GM19452 (cell line): ENCODE results near the gene LCE1E.

Source experiments
- ATAC-seq: cut with Tn5 transposase; IDR thresholded peaks from one replicate; pipeline ENCODE4 v1.9.1; 2021; ENCODE audit not compliant: unreplicated experiment

The LCE1E gene

GRCh38 chr1:152777510-152778137, 8.4 kb upstream of the LCE1E start:
- ATAC-seq: no peak

- ATAC-seq: no peak
Observed at GRCh38 chr1:152783095-152783494, 3.0 kb upstream of the LCE1E start.

- ATAC-seq: no peak
Observed at GRCh38 chr1:152795686-152796085, 9.6 kb downstream of the LCE1E start.

- no peak for ATAC-seq
Observed at GRCh38 chr1:152796421-152796820, 10.4 kb downstream of the LCE1E start, which contains the start of gene LCE1D. Gene LCE1D, plus strand, starts transcription at chr1:152796721. Its CDS starts 1,074 bp downstream, at chr1:152797795.

- no peak for ATAC-seq
Observed at GRCh38 chr1:152801333-152801732, 15.3 kb downstream of the LCE1E start.

GRCh38 chr1:152806576-152806975, 20.5 kb downstream of the LCE1E start, which contains the start of gene LCE1C:
Gene LCE1C, minus strand, starts transcription at chr1:152806651. Its CDS starts 1,173 bp downstream, at chr1:152805478.
- ATAC-seq: no peak

- no peak for ATAC-seq
Observed at GRCh38 chr1:152811050-152811449, 25.0 kb downstream of the LCE1E start.

DNA sequence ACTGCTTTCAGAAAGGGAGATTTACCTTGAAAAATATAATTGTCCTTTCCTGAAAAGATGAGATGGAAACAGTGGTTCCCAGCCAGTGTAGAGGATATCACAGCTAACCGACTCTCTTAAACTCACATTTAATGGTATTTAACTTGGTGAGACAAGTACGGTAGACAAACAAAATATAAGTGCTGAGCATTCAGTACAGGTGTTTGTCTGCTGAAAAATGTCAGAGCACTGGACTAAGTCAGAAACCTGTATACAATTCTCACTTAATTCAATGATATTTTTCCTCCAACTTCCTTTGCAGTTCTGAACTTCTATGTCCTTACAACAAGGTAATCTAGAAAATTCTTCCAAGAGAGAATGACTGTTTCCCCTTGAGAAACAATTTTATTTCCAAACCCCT, 25.6 kb downstream of the LCE1E start, which contains the start of gene LCE1B:
LCE1B (plus strand) TSS at position 301 of the 400 bp plus-strand sequence. CDS start 476 bp downstream, outside the sequence.
- no peak for ATAC-seq

DNA sequence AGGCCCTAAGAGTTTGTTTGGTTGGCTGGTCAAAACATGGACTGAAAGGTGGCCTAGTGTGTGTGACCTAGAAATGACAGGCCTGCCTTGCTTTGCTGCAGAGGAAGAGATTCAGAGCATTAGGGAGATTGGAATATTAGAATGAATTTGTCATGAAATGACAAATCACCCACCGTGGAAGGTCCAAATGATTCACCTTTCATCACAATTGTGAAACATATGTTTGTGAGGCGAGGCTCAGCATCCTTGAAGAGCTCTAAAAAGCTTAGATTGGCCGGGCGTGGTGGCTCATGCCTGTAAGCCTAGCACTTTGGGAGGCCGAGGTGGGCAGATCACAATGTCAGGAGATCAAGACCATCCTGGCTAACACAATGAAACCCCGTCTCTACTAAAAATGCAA, 31.3 kb downstream of the LCE1E start:
- ATAC-seq: no peak

- no peak for ATAC-seq
Observed at GRCh38 chr1:152823294-152823693, 37.2 kb downstream of the LCE1E start.

DNA sequence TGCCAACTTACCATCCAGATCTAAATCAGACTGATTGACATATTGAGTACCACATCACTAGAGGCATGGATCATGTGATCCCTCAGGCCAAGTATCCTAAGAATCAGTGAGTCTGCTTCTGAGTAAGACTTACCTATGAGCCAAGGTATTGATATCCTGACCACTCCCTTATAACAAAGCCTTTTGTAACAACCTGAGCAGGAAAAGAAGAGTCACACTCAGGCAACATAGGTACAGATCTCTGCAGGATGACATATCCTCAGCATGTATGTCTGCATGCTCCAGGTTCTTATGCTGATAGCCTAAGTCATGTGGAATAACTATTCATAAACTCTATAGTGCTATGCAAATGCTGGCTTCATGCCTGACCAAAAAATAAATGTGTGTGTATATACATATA, 38.9 kb downstream of the LCE1E start:
- ATAC-seq: no peak

GRCh38 chr1:152827173-152827572, 41.1 kb downstream of the LCE1E start, which contains the start of gene LCE1A:
Gene LCE1A, plus strand, starts transcription at chr1:152827473. Its CDS starts 0 bp downstream, at chr1:152827473.
- ATAC-seq: no peak

GRCh38 chr1:152836870-152837269, 50.8 kb downstream of the LCE1E start:
- ATAC-seq: no peak
